ENCODE data around the gene HSPA12A.

The HSPA12A gene

GRCh38 chr10:116621476-116621875 lies 120.9 kb downstream of the HSPA12A start:
- no peak overlapping the region for H4K8ac ChIP-seq (ENCODE audit: low read depth, low read length)
- no peak for DNase-seq
- no CpG with 5 or more reads among the region's 8 CpGs for WGBS (ENCODE audit: extremely low coverage, insufficient coverage, low lambda C conversion rate)

More at GRCh38 chr10:116621476-116621875, 120.9 kb downstream of the HSPA12A start:
- no peak overlapping the region for H3K56ac ChIP-seq (ENCODE audit: low read length)
- no peak overlapping the region for H2BK120ac ChIP-seq (ENCODE audit: low read depth, low read length)
- H3K79me1 ChIP-seq (ENCODE audit: low read length), result no peaks in the 10 kb centered on the region
- H2BK15ac ChIP-seq (replicated peaks; ENCODE audit: low read depth), result no peak overlapping the region
- no peak overlapping the region for H3K23ac ChIP-seq (ENCODE audit: low read length)
- no peak overlapping the region for H4K5ac ChIP-seq (ENCODE audit: low read length)
- H3K4ac ChIP-seq (ENCODE audit: low read depth, low read length), result no peak overlapping the region
- no peak overlapping the region for H3K18ac ChIP-seq (ENCODE audit: low read length)
- no peaks in the 10 kb centered on the region for H3K4me1 ChIP-seq (ENCODE audit: control insufficient read depth, low read depth, low read length)
- no peak overlapping the region for H3K4me3 ChIP-seq (ENCODE audit: low read length)
- H3K27ac ChIP-seq (ENCODE audit: low read depth, low read length), result no peak overlapping the region
- no peak overlapping the region for H2BK5ac ChIP-seq (ENCODE audit: low read length)
- no peaks in the 10 kb centered on the region for H3K79me2 ChIP-seq (ENCODE audit: control insufficient read depth, insufficient read depth, low read length)
- no peaks in the 10 kb centered on the region for H3K36me3 ChIP-seq (ENCODE audit: control insufficient read depth, insufficient read depth, low read length)
- no peak overlapping the region for H2AK5ac ChIP-seq (ENCODE audit: low read length)
- no peaks in the 10 kb centered on the region for H3K27me3 ChIP-seq (ENCODE audit: insufficient read depth, low read length, poor library complexity)
- no peak overlapping the region for H3K4me2 ChIP-seq (ENCODE audit: low read length)
- H3K9ac ChIP-seq (ENCODE audit: low read length), result no peak overlapping the region

Data from mesendoderm (in vitro differentiated cells).